ENCODE data around the gene ADAM15. TPM values are rescaled to one million over a fixed set of nuclear protein-coding genes. Genes with fewer than 3 reads are reported as not detected.
A peak's percentile ranks its signal among the peaks of the same experiment; 100 is the strongest.

Gene ADAM15
- polyA plus RNA-seq, 3 donors: 44.5 to 202 (median 74.3) TPM

- no peaks in the 10 kb centered on the region for H3K27me3 ChIP-seq (ENCODE audit: control insufficient read depth in 2 of 2, insufficient read depth in 2 of 2, low read length in 2 of 2)
- 93% methylated on average over 9 of the region's 12 CpGs for WGBS (ENCODE audit: insufficient coverage)
- Mint-ChIP-seq H3K36me3 (peaks cover 0 to 3% of the 10 kb centered on the region in 2 donors), H3K9me3 (peaks cover 0 to 1% (median 0%) of the 10 kb centered on the region in 7 donors), H3K4me3 (peak overlapping the region in 1 of 2 donors; percentile 15), H3K27ac (no peak overlapping the region), H3K27me3 (ENCODE audit: low read depth in 3 of 3) (peaks cover 4 to 10% (median 5%) of the 10 kb centered on the region in 3 donors), H3K4me1 (peaks cover 34% of the 10 kb centered on the region)
- H3K4me1 ChIP-seq (ENCODE audit: control insufficient read depth in 1 of 2, insufficient read depth in 2 of 2, low read length in 2 of 2): peaks cover 28 to 31% of the 10 kb centered on the region in 2 donors
- no peak overlapping the region for H3K4me2 ChIP-seq (replicated peaks; ENCODE audit: extremely low read depth, low read length, poor library complexity, severe bottlenecking)
- TF ChIP-seq CTCF (IDR thresholded peaks at IDR 0.05): no peak
- no peak overlapping the region for H3K9ac ChIP-seq (ENCODE audit: insufficient read depth, low read length, poor library complexity, severe bottlenecking)
- intact Hi-C loops (cut with micrococcal nuclease): no loop called here
- no peak overlapping the region for H2AFZ ChIP-seq (ENCODE audit: insufficient read depth, low read depth, low read length, poor library complexity, severe bottlenecking)
- H3K36me3 ChIP-seq (replicated peaks in 1 of 2; ENCODE audit: control insufficient read depth in 1 of 2, insufficient read depth in 2 of 2, low read length in 2 of 2): no peaks in the 10 kb centered on the region
- no peak overlapping the region for H3K4me3 ChIP-seq (replicated peaks in 1 of 3; ENCODE audit: low read depth in 2 of 3, low read length in 3 of 3)
- no peak for DNase-seq
- no peaks in the 10 kb centered on the region for H4K20me1 ChIP-seq (ENCODE audit: insufficient read depth, low read length)
- no peaks in the 10 kb centered on the region for H3K9me3 ChIP-seq (replicated peaks in 1 of 2; ENCODE audit: control insufficient read depth in 1 of 2, insufficient read depth in 1 of 2, low read length in 2 of 2)
- no peak overlapping the region for H3K27ac ChIP-seq (ENCODE audit: low read depth in 1 of 2, low read length in 2 of 2)
- H3K79me2 ChIP-seq (ENCODE audit: insufficient read depth, low read length): no peaks in the 10 kb centered on the region
Measured at GRCh38 chr1:155032886-155033285, 18.2 kb upstream of the ADAM15 start.

- no peak for DNase-seq
- Histone ChIP-seq H3K9me3 (replicated peaks in 1 of 2; ENCODE audit: control insufficient read depth in 1 of 2, insufficient read depth in 1 of 2, low read length in 2 of 2) (no peaks in the 10 kb centered on the region), H2AFZ (ENCODE audit: insufficient read depth, low read depth, low read length, poor library complexity, severe bottlenecking) (no peak within 1 kb of the TSS), H3K4me1 (ENCODE audit: control insufficient read depth in 1 of 2, insufficient read depth in 2 of 2, low read length in 2 of 2) (peaks cover 26 to 28% of the 10 kb centered on the region in 2 donors), H3K36me3 (replicated peaks in 1 of 2; ENCODE audit: control insufficient read depth in 1 of 2, insufficient read depth in 2 of 2, low read length in 2 of 2) (no peaks in the 10 kb centered on the region), H4K20me1 (ENCODE audit: insufficient read depth, low read length) (no peaks in the 10 kb centered on the region), H3K27ac (ENCODE audit: low read depth in 1 of 2, low read length in 2 of 2) (no peak within 1 kb of the TSS), H3K9ac (ENCODE audit: insufficient read depth, low read length, poor library complexity, severe bottlenecking) (no peak within 1 kb of the TSS), H3K4me2 (replicated peaks; ENCODE audit: extremely low read depth, low read length, poor library complexity, severe bottlenecking) (no peak within 1 kb of the TSS), H3K27me3 (ENCODE audit: control insufficient read depth in 2 of 2, insufficient read depth in 2 of 2, low read length in 2 of 2) (no peaks in the 10 kb centered on the region), H3K79me2 (ENCODE audit: insufficient read depth, low read length) (no peaks in the 10 kb centered on the region), H3K4me3 (replicated peaks in 1 of 3; ENCODE audit: low read depth in 2 of 3, low read length in 3 of 3) (no peak within 1 kb of the TSS)
- Mint-ChIP-seq H3K27me3 (ENCODE audit: low read depth in 3 of 3) (peaks cover 8 to 12% (median 12%) of the 10 kb centered on the region in 3 donors), H3K36me3 (peaks cover 0 to 3% of the 10 kb centered on the region in 2 donors), H3K4me1 (peaks cover 32% of the 10 kb centered on the region), H3K4me3 (peak within 1 kb of the TSS in 1 of 2 donors; percentile 15), H3K27ac (no peak within 1 kb of the TSS), H3K9me3 (peaks cover 0 to 1% (median 0%) of the 10 kb centered on the region in 7 donors)
- WGBS (ENCODE audit: insufficient coverage): 89% methylated on average over 5 of the region's 9 CpGs
- intact Hi-C loops (cut with micrococcal nuclease): no loop called here
- no peak for TF ChIP-seq CTCF (IDR thresholded peaks at IDR 0.05)
Measured at GRCh38 chr1:155033524-155033923, 17.6 kb upstream of the ADAM15 start, which contains the start of the genes DCST1 and DCST2. TSS of gene DCST1 (plus strand) at chr1:155033824. CDS start at chr1:155034037, 213 bp downstream. TSS of gene DCST2 (minus strand) at chr1:155033781. CDS start at chr1:155033701, 80 bp downstream.

Measured in CD14-positive monocyte (primary cell).